Subcutaneous abdominal adipose tissue (tissue), 5 donors: ENCODE results near the gene SZT2.
A peak's percentile ranks its signal among the peaks of the same experiment; 100 is the strongest.

Experiments used
- H3K27ac ChIP-seq: one replicate; pipeline ENCODE4 v1.7.0; 2013; ENCODE audit warnings: low read depth, mild to moderate bottlenecking, inconsistent platforms, low read length, moderate library complexity
- H3K27me3 ChIP-seq, 5 donors: one replicate each; pipeline ENCODE4 v1.7.0; 2013; ENCODE audit warnings: low read length in 5 of 5, inconsistent platforms in 1 of 5; ENCODE audit not compliant: control insufficient read depth in 5 of 5, insufficient read depth in 4 of 5
- H3K36me3 ChIP-seq, 5 donors: one replicate each; pipeline ENCODE4 v1.7.0; 2013; ENCODE audit warnings: low read length in 5 of 5; ENCODE audit not compliant: control insufficient read depth in 5 of 5, insufficient read depth in 5 of 5
- H3K4me1 ChIP-seq, 5 donors: one replicate each; pipeline ENCODE4 v1.7.0; 2013; ENCODE audit warnings: low read length in 5 of 5, mild to moderate bottlenecking in 3 of 5, moderate library complexity in 1 of 5; ENCODE audit not compliant: control insufficient read depth in 5 of 5, insufficient read depth in 5 of 5
- H3K4me3 ChIP-seq, 5 donors: one replicate each; pipeline ENCODE4 v1.7.0; 2013; ENCODE audit warnings: low read length in 5 of 5, low read depth in 1 of 5
- H3K9ac ChIP-seq, 5 donors: one replicate each; pipeline ENCODE4 v1.7.0; 2013; ENCODE audit warnings: low read length in 5 of 5, mild to moderate bottlenecking in 4 of 5, moderate library complexity in 3 of 5
- H3K9me3 ChIP-seq, 5 donors: one replicate each; pipeline ENCODE4 v1.7.0; 2013; ENCODE audit warnings: low read length in 5 of 5; ENCODE audit not compliant: control insufficient read depth in 5 of 5
- donor health status: healthy.
- donor health status: healthy.
- donor health status: healthy.
- donor health status: healthy.
- donor health status: healthy.

Gene SZT2

DNA sequence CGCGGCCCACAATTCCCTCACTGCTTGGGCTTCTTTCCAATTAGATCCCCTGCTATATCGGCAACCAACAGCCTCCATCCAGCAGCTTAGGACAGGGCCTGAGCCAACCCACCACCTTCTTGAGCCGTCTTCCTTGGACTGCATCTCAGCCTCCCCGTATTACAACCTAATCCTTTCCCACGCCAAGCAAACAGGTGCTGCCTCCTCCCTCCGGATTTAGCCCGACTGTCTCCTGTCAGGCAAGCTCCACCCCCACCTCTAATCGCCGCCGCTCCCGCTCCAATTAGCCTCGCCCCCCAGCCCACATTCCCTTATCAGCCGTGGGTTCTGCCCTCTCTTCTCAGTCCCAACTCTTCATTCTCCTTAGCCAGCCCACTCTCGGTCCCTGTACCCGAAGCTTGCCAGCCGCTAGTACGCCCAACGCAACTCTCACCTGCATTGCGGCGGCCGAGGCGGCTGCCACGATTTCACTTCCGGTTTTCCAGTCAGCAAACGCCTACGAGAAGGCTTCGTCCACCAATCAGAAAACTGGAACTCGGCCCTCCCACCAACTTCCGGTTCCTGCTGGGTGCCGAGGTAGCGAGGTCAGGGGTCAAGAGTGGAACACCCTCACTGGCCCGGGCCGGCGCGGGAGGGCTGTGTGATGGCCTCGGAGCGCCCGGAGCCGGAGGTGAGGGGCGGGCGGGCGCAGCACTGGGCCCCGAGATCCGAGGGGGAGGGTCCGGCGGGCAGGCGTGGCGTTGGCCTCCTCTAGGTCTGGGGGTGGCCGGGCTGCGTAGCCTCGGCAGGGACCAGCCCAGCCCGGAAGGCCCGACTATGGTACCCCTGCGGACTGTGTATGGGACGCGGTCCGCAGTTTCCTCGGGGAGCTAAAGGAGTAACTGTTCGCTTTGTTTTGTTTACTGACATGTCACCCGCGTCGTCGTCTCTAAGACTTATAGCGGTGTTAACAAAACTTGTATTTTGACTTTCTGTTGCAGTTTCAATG, at the start of gene SZT2, which contains the start of gene MED8:
TSS of gene SZT2 (plus strand) at position 574 of the 988 bp plus-strand sequence. CDS start at position 644, 70 bp downstream.
TSS of gene MED8 (minus strand) at position 475 of the 988 bp plus-strand sequence. CDS start at position 439, 36 bp downstream.
- Histone ChIP-seq H3K27me3 (no peaks in the 10 kb centered on the region), H3K27ac (peak within 1 kb of the TSS; percentile 96), H3K4me1 (peaks cover 13 to 36% (median 35%) of the 10 kb centered on the region in 5 donors), H3K4me3 (peak within 1 kb of the TSS; percentile 82 to 97 (median 96)), H3K9me3 (no peaks in the 10 kb centered on the region), H3K9ac (peak within 1 kb of the TSS; percentile 57 to 97 (median 90)), H3K36me3 (peaks cover 22 to 40% (median 30%) of the 10 kb centered on the region in 5 donors)

DNA sequence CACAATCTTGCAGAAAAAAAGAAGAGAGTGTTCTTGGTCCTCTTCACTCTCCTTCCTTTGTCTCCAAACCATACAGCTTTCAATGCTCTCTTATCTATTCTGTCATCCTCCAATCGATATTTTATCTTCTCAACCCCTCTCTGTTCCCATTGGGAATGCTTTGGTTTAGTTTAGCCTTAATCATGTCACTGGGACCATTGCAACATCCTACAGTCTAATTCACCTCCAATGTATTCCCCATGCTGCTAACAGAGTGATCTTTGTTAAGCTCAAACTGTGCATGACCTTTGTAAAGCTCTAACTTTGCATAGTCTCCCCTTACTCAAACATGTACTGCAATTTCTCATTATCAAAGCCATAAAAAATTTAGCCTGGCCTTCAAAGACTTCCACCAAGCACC, 49.1 kb upstream of the SZT2 start:
- Histone ChIP-seq H3K27ac (no peak overlapping the region), H3K27me3 (no peaks in the 10 kb centered on the region), H3K9ac (no peak overlapping the region), H3K36me3 (no peaks in the 10 kb centered on the region), H3K4me3 (no peak overlapping the region), H3K4me1 (peaks cover 0 to 28% (median 20%) of the 10 kb centered on the region in 5 donors), H3K9me3 (no peaks in the 10 kb centered on the region)

DNA sequence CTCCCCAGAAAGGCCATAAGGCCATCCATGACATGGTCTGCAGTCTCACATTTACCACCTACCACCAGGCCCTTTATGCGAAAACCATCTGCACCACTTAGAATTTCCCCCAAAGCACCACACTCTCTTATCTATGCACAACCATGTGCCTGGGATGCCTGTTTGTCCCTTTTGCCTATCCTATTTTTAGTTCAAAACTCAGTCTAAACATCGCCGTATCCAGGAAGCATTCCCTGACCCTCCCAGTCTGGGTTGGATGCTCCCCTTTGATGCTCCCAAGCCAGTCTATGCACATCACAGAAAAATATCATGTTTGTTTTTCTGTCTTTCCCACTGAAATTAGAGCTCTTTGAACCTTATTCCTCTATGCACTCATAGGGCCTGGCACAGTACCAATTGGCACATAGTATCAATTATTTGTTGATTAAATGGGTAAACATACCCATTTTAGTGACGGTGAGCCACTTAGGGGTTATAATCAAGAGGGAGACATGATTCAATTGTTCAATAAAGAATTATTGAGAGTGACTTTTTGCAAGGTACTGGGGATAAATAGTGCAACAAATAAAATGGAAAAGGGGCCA, 45.3 kb upstream of the SZT2 start:
- Histone ChIP-seq H3K36me3 (no peaks in the 10 kb centered on the region), H3K9ac (peak overlapping the region in 2 of 5 donors; percentile 15 to 29), H3K4me1 (peaks cover 0 to 29% (median 26%) of the 10 kb centered on the region in 5 donors), H3K27me3 (no peaks in the 10 kb centered on the region), H3K27ac (peak overlapping the region; percentile 79), H3K4me3 (peak overlapping the region in 1 of 5 donors; percentile 4), H3K9me3 (no peaks in the 10 kb centered on the region)

DNA sequence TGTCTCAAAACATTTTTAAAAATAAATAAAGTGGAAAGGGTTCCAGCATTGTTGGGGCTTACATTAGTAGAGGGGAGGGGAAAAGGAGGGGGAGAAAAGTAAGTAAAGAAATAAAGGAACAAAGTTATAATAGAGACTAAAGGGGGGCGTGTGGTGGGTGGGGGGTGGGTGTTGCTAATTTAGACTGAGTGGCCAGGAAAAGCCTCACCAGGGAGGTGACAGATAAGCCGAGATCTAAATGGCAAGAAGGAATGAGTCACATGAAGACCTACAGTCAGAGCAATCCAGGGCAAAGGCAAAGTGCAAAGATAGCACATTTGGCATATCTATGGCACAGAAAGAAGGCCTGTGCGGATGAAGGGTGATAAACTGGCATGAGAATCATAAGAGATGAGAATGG, 44.6 kb upstream of the SZT2 start:
- no peaks in the 10 kb centered on the region for H3K27me3 ChIP-seq
- peak overlapping the region in 1 of 5 donors; percentile 45 for H3K9ac ChIP-seq
- H3K4me3 ChIP-seq: no peak overlapping the region
- peak overlapping the region; percentile 79 for H3K27ac ChIP-seq
- no peaks in the 10 kb centered on the region for H3K36me3 ChIP-seq
- H3K9me3 ChIP-seq: no peaks in the 10 kb centered on the region
- peaks cover 0 to 35% (median 28%) of the 10 kb centered on the region in 5 donors for H3K4me1 ChIP-seq

DNA sequence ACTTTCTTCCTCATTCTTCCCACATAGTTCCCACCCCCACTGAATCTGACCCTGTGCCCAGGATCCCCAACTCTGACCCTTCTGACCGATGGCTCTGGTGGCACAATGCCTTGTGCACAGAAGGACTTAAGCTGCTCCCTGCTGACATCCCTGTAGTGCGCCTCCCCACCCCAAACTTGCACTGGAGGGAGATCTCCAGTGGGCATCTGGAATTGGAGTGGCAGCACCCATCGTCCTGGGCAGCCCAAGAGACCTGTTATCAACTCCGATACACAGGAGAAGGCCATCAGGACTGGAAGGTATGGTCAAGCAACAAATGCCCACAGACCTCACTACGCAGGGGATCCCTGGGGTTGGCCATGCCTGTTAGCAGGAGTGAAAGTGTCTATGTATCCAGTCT, 43.1 kb upstream of the SZT2 start:
- H3K4me1 ChIP-seq: peaks cover 0 to 35% (median 28%) of the 10 kb centered on the region in 5 donors

DNA sequence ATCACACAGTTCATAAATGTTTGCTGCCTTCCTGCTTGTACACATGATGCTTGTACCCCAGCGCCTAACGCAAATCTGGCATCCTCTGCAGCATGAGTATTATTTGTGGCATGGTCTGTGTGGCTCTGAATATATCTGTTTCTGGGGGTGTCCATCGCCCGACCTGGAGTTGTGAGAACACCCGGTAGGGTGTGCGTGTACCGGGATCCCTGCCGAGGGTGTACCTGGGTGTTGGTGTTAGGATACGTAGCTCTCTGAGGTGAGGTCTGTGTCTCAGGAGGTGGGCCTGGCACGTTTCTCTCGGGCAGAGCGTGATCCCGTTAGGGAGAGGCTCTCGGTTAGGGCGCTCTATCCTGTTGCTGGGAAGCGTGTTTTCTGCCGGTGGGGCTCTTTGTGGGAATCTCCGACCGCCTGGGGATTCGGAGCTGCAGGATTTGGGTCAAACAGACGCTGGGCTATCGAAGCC, 41.3 kb upstream of the SZT2 start:
- Histone ChIP-seq H3K9ac (peak overlapping the region in 4 of 5 donors; percentile 42 to 66 (median 54)), H3K36me3 (no peaks in the 10 kb centered on the region), H3K9me3 (no peaks in the 10 kb centered on the region), H3K27me3 (no peaks in the 10 kb centered on the region), H3K4me1 (peaks cover 0 to 35% (median 28%) of the 10 kb centered on the region in 5 donors), H3K27ac (peak overlapping the region; percentile 75), H3K4me3 (peak overlapping the region; percentile 54 to 77 (median 66))

More for the DNA sequence above, 43.1 kb upstream of the SZT2 start:
- Histone ChIP-seq H3K9ac (peak overlapping the region in 1 of 5 donors; percentile 45), H3K36me3 (no peaks in the 10 kb centered on the region), H3K27ac (peak overlapping the region; percentile 77), H3K4me3 (no peak overlapping the region), H3K9me3 (no peaks in the 10 kb centered on the region), H3K27me3 (no peaks in the 10 kb centered on the region)

DNA sequence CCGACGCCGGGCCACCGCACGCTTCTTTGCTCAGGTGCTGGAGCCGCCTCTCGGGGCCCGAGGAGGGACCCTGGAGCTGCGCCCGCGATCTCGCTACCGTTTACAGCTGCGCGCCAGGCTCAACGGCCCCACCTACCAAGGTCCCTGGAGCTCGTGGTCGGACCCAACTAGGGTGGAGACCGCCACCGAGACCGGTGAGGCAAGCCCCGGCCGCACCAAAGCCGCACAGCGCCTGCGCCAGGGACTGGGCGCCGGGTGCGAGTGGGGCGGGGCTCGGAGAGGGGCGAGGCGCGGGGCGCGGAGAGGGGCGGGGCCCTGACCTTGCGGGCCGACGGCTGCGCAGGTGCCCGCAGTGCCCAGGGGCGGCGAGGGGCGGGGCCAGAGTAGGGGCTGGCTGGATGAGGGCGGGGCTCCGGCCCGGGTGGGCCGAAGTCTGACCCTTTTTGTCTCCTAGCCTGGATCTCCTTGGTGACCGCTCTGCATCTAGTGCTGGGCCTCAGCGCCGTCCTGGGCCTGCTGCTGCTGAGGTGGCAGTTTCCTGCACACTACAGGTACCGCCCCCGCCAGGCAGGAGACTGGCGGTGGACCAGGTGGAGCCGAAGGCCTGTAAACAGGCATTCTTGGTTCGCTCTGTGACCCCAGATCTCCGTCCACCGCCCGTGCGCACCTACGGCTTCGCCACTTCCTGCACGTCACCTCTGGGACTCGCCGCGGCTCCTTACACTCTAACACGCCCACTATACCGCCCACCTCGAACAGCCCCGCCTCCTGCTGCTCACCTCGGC, 40.7 kb upstream of the SZT2 start:
- no peaks in the 10 kb centered on the region for H3K27me3 ChIP-seq
- peak overlapping the region in 4 of 5 donors; percentile 42 to 78 (median 65) for H3K9ac ChIP-seq
- H3K9me3 ChIP-seq: no peaks in the 10 kb centered on the region
- H3K4me1 ChIP-seq: peaks cover 0 to 33% (median 28%) of the 10 kb centered on the region in 5 donors
- peak overlapping the region in 4 of 5 donors; percentile 54 to 77 (median 66) for H3K4me3 ChIP-seq
- H3K36me3 ChIP-seq: no peaks in the 10 kb centered on the region
- H3K27ac ChIP-seq: peak overlapping the region; percentile 75

DNA sequence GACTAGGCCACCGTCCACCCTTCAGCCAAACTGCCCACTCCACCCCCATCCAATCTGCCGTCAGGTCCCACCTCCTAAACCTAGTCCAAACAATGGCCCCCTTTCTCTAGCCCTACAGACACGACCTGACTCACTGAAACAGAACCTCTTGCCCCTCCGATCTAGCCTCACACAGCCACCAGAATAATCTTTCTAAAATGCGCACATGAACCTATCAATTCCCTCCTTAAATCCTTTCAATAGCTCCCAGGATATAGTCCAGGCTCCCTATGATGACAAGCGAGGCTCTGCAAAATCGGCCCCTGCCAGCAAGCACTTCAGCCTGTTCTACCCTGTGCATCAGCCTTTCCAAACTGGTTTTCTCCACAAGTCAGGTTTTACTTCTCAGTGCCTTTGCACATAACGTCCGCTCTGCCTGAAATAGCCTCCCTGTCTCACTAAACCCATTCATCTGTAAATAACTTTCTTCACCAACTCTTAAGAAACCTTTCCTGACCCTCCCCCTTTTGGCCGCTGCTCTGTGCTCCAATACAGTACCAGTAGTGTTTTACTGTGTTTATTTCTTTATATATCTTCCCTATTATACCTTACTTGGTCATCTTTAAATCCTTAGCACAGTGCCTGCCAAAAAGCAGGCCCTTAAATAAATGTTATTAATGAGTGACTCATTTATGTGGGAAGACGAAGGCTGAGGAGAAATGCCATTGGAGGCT, 39.9 kb upstream of the SZT2 start:
- peak overlapping the region in 4 of 5 donors; percentile 42 to 78 (median 65) for H3K9ac ChIP-seq
- no peaks in the 10 kb centered on the region for H3K9me3 ChIP-seq
- peaks cover 0 to 26% (median 21%) of the 10 kb centered on the region in 5 donors for H3K4me1 ChIP-seq
- H3K27ac ChIP-seq: peak overlapping the region; percentile 75
- no peaks in the 10 kb centered on the region for H3K36me3 ChIP-seq
- H3K27me3 ChIP-seq: no peaks in the 10 kb centered on the region
- H3K4me3 ChIP-seq: peak overlapping the region in 4 of 5 donors; percentile 54 to 77 (median 66)

DNA sequence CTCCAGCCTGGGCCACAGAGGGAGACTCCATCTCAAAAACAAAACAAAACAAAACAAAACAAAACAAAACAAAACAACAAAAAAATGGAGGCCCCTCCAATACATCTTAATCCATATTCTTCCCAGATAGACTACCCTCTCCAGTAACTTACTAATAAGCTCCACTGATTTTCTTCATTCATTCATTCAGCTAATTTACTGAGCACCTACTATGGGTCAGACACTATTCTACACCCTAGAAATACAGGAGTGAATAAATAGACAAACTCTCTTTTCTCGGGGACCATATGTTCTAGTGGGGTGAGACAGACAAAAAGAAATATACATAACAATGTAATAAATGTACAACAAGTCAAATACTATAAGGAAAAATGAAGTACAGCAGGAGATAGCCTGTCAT, 38.7 kb upstream of the SZT2 start:
- Histone ChIP-seq H3K27me3 (no peaks in the 10 kb centered on the region), H3K27ac (no peak overlapping the region), H3K9me3 (no peaks in the 10 kb centered on the region)

More for the DNA sequence above, 38.7 kb upstream of the SZT2 start:
- Histone ChIP-seq H3K9ac (no peak overlapping the region), H3K4me1 (peaks cover 0 to 17% (median 14%) of the 10 kb centered on the region in 5 donors), H3K4me3 (no peak overlapping the region), H3K36me3 (no peaks in the 10 kb centered on the region)
